Right lobe of liver (tissue), 4 donors: Measurements from ENCODE around the gene CBX8.

Experiments used
- POLR2A ChIP-seq: fragments of 450-650 bp; IDR thresholded peaks from one replicate; pipeline ENCODE4 v1.6.1; 2017; ENCODE audit warnings: antibody characterized with exemption, mild to moderate bottlenecking
- TF ChIP-seq, protein P1 (sequence below), 4 donors: fragments of 200-600 bp in 3 of 4; fragments of 450-650 bp in 1 of 4; IDR thresholded peaks; one replicate each; pipeline versions ENCODE4 v1.5.1 to v1.8.0; 2016 to 2022; ENCODE audit warnings: antibody characterized with exemption in 4 of 4, mild to moderate bottlenecking in 2 of 4
- donor health status: DM: no; HTN: no; CAD: no.
- donor health status: DM: no; HTN: no; CAD: no.
- donor health status: DM: no; HTN: yes; CAD: no.

DNA sequence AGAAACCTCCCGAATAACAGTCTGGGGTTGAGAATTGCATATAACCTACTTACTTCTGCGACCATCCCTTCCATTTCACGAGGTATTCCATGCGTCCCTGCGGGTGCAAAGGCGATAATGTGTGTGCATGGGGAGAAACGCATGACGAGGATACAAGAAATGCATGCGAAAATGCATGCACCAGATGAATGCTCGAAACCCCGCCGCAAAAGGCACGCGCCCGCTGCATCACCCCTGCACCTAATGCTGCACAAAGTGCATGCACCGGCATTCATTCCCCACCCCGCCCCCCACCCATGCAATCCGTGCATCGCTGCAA lies 474 bp downstream of the CBX8 start:
- TF ChIP-seq, protein P1, sequence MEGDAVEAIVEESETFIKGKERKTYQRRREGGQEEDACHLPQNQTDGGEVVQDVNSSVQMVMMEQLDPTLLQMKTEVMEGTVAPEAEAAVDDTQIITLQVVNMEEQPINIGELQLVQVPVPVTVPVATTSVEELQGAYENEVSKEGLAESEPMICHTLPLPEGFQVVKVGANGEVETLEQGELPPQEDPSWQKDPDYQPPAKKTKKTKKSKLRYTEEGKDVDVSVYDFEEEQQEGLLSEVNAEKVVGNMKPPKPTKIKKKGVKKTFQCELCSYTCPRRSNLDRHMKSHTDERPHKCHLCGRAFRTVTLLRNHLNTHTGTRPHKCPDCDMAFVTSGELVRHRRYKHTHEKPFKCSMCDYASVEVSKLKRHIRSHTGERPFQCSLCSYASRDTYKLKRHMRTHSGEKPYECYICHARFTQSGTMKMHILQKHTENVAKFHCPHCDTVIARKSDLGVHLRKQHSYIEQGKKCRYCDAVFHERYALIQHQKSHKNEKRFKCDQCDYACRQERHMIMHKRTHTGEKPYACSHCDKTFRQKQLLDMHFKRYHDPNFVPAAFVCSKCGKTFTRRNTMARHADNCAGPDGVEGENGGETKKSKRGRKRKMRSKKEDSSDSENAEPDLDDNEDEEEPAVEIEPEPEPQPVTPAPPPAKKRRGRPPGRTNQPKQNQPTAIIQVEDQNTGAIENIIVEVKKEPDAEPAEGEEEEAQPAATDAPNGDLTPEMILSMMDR (IDR thresholded peaks at IDR 0.05): no peak
- no peak for TF ChIP-seq POLR2A
